GM19240 (cell line): Measurements from ENCODE around the gene MATR3.
"Not testable (repeated sequence)": the region's sequence is repeated elsewhere in the genome, so short reads cannot be mapped to it uniquely, and the experiment has no call there.

Experiments used
- DNase-seq: peaks from one replicate; pipeline ENCODE4 v3.0.0; 2011; ENCODE audit warnings: low spot score; ENCODE audit not compliant: insufficient read length

MATR3 gene

GRCh38 chr5:139296198-139296597, 2.7 kb downstream of the MATR3 start:
- no peak for DNase-seq

GRCh38 chr5:139296862-139297326, 3.4 kb downstream of the MATR3 start:
- DNase-seq = no peak

DNA sequence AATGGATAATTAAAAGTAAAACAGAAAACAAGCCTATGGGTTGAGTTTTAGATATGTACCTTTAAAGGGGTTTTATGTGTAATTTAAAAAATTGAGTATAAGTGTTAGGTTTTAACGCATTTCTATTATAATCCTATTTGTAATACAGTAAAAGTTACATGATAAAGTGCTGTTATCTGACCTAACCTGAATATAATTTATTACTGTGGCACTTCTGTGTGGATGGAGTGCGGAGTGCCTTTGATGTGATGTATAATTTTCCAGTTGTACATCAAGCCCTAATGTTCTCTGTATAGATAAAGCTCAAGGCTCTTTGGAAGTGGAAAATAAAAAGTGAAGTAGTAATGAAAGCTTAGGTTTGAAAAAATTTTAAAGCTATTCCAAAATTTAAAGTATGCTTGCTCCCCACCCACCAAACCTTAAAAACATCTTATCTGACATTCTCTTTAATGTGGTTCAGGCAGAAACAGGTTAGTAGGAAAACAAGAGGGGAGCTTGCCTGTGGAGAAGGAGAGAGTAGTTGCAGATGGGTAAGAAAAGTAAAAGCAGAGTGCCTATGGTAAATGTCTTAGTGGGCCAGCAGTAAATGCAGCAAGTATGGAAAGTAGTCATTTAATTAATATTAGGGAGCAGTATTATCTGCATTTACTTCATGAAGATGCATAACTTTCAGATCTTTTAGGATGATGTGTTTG, 4.0 kb downstream of the MATR3 start:
- no peak for DNase-seq

DNA sequence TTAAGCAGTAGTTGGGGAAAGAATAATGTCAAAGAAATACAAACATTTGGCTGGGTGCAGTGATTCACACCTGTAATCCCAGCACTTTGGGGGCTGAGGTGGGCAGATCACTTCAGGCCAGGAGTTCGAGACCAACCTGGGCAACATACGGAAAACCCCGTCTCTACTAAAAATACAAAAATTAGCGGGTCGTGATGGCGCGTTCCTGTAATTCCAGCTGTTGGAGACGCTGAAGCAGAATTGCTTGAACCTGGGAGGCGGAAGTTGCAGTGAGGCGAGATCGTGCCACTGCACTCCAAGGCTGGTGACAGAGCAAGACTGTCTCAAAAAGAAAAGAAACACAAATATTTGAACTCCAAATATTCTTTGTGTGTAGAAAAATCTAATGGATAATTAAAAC, 4.7 kb downstream of the MATR3 start:
- DNase-seq = no peak

DNA sequence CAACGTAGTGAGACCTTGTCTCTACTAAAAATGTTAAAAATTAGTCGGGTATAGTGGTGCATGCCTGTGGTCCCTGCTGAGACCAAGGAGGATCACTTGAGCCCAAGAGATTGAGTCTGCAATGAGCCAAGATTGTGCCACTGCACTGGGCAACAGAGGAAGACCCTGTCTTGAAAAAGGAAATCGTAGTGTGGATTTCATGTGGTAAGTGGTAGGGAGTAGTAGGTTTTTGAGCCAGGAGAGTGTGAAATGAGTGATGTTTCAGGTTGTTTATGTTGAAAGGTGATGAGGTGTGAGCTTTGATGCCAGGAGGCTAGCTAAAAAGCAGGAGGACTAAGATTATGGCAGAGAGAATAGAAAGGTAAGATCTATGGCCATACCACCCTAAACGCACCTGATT, 5.9 kb downstream of the MATR3 start:
- DNase-seq = no peak

DNA sequence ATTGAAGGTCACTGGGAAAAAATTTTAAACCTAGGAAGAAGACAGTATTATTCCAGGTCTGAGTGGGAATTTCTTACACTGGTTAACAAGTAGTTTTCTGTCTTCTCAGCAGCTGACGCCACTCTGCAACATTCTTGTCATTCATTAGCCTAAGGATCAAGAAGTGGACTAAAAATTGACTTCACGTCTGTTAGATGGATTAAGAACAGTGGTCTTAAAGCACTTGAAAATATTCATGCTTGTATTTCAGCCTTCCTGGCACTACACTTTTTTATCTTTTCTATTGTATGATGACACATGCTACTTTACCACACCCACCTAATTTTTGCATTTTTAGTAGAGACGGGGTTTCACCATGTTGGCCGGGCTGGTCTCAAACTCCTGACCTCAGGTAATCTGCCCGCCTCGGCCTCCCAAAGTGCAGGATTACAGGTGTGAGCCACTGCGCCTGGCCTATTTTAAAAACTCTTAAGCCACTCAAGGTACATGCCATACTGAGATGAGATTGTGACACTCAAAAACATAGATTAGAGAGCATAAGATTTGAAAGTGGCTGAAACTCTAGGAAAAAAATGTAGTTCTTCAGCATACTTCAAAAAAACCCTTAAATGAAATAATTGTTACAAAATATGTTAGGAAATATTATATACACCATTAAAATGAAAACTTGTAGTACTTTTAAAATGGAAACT, 8.4 kb downstream of the MATR3 start:
- DNase-seq = no peak

GRCh38 chr5:139304391-139305324, 11.1 kb downstream of the MATR3 start:
- DNase-seq = no peak

DNA sequence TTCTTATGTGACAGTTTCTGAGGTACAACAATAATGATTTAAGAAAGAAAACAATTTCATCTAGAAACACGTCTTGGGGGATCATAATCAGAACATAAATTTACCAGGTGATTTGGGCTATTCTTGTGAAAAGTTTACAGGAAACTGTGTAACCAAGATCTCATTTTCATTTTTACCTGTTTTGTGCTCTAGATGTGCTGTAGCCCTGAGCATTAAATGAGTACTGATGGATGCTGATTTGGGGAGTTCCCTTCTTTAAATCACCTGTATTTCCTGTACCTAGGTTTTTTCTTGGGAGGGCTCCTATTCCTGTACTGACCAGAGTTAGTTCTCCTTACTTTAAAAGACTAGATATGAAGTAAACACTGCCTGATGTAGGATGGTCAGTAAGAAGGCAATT, 12.7 kb downstream of the MATR3 start:
- DNase-seq = no peak

DNA sequence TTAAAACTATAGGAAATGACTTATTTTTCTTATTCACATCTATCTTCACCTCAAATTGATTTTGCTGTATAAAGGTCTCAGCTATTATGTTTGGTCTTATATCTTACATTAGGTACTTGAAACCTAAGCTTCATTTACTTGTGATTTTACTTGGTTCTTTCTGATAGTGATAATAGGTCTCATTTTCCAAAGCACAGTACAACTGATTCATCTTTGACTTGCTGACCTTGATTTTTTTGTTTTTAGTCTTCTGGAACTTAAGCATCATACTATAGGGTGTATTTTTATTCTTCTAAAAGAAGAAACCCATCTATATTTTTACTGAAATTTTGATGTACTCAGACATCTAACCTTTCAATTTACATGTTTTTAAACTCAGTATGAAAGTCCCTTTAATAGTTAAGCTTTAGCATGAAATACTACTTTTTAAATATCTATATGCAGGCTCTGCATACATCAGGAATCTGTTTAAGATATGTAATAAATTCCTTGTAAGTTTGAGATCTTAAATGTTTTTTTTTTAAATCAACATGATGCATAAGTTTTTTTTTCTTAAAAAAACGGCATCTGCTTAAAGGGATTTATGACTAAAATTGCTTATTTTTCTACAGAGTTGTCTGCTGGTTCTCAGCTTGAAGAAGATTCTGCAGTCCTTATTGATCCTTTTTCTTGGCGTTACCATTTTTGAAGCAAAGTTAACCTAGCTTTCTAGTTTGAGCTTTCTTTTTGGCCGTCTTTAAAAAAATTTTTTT, 13.3 kb downstream of the MATR3 start:
- no peak for DNase-seq

DNA sequence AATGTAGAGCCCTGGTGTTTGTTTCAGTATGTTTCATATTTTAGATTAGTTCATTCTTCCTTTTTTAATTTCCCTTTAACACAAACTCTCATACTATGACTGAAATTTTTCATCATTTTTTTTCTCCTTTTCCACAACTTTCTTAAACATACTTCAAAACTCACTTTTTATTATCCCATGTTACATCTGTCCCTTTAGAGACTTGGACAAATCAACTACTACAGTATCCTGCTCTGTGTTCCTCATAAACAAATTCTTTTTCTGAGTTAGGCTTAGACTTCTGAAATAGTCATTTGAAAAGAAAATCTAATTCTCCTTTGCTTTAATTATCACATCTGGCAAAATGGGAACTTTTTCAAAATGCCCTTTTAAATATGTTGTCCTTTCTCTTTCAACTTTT, 15.3 kb downstream of the MATR3 start:
- DNase-seq = no peak

DNA sequence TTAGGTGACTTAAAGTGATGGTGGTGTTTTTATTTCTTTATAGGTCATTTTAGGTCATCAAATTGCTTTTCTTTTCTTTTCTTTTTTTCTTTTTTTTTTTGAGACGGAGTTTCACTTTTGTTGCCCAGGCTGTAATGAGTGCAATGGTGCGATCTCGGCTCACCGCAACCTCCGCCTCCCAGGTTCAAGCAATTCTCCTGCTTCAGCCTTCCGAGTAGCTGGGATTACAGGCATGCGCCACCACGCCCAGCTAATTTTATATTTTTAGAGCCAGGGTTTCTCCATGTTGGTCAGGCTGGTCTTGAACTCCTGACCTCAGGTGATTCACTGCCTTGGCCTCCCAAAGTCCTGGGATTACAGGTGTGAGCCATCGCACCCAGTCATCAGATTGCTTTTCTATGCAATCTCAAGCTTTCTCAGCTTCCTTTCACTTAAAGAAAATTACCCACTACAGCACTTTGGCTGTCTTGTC, 17.2 kb downstream of the MATR3 start:
- not testable (repeated sequence) for DNase-seq

GRCh38 chr5:139312075-139312474, 18.5 kb downstream of the MATR3 start:
- DNase-seq = no peak

DNA sequence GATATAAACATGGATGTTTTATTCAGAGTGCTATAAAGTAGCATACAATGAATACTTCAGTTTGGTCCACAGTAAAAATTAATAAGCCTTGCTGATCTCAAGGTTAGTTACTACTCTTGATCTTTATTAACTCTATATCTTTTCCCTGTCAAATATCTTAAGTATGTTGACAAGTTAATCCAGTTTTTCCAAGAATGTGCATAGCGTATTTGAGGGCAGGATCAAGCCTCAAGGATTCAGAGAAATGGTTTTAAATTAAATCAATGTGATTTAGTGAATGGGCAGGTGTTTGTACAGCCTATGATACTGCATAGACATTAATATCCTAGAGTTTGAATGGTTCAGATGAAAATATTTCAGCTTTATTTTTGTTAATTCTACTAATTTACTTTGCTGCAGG, 20.7 kb downstream of the MATR3 start:
- no peak for DNase-seq

DNA sequence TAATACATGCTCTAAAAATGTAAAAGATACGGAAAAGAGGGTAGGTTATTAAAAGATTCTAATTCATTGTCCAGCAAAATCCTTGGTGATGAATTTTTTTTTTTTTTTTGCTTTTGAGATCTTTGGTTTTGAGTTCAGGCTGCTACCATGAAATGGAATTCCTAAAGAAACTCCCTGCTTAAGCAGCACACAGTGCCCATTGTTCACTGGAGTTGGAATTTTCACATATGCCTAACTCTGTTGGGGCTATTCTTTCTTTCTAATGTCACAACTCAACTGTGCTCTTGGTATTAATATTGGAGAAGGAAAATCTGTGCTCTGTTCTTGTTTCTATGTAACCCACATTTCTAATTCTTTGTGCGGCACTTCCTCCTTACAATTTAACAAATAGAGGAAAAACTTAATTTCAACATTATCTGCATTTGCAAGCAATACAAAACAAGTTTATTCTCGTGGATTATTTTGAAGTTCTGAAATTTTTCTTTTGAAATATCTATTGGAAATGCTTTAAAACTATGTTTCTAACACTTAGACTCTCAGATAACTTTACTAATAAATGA, 21.6 kb downstream of the MATR3 start:
- DNase-seq = no peak

- no peak for DNase-seq
Measured at GRCh38 chr5:139335811-139336210, 42.3 kb downstream of the MATR3 start.

DNA sequence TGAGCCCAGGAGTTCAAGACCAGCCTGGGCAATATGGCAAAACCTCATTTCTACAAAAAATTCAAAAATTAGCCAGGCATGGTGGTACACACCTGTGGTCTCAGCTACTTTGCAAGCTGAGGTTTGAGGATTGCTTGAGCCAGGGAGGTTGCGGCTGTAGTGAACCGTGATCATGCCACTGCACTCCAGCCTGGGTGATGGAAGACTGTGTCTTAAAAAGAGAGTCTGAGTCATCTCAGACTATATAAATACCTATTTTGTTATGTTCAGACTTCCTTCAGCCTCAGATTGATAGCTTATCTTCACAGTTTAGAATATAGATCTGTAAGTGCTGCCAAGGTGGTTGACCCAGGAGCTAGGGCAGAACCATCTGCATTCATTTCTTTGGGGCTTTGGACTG, 46.5 kb downstream of the MATR3 start:
- DNase-seq = no peak

- DNase-seq = no peak
Measured at GRCh38 chr5:139341187-139341688, 47.7 kb downstream of the MATR3 start.

DNA sequence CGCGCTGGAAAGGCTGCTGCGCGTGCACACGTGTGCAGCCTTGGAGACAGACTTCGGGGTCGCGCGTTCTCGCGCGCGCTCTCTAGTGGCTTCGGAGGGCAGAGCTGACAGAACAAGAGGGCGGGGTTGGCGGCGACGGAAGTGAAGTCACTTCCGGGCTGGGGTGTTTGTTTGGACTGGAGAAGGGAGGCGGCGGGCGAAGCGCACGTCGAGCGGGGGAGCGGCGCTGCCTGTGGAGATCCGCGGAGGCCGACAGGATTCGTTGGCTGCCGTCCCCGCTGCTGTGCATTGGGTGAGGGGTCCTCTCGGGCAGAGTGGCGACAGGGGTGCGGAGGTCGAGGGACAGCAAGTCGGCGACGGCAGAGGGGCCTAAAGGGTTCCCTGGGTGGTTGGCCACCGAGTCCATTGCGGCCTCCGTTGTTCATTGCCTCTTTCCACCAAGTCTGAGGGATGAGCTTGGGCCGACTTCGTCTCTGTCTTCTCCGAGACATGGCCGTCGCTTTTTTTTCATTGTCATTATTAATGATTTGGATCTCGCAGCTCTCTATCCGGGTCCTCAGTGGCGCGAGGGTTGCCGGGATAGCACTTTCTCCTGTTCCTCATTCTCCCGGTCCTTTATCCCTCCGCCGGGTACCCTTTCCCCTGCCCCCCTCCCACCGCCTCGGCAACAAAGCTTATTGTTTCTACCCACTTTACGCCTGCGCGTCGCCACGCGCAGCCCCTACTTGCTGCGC, 48.3 kb downstream of the MATR3 start, which contains the start of gene PAIP2:
TSS of gene PAIP2 (plus strand) at position 166 of the 734 bp plus-strand sequence. CDS start 21,931 bp downstream, outside the sequence.
- peak; percentile 84 for DNase-seq

- peak; percentile 67 for DNase-seq
Measured at GRCh38 chr5:139342423-139342723, 48.8 kb downstream of the MATR3 start.

DNA sequence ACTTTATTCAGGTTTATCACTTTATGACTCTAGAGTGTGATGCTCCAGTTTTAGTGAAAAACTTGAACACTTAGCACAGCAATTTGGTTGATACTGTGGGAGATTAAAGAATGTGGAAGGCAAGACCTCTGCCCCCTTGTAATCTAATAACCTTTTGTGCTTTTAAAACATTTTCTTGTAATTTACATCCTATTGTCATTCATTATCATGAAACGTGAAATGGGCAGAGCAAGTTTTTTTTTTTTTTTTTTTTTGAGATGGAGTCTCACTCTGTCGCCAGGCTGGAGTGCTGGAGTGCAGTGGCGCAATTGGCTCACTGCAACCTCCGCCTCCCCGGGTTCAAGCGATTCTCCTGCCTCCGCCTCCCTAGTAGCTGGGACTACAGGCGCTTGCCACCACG, 49.9 kb downstream of the MATR3 start:
- no peak for DNase-seq
